A549 (cell line): ENCODE results near the gene C2CD4C. TPM values are rescaled to one million over a fixed set of nuclear protein-coding genes. Genes with fewer than 3 reads are reported as not detected.
"Not testable (repeated sequence)": the region's sequence is repeated elsewhere in the genome, so short reads cannot be mapped to it uniquely, and the experiment has no call there.

Source experiments
- ATAC-seq, 2 experiments: fragments of 200-7000 bp in 1 of 2; fragments of >200 bp in 1 of 2; cut with Nextera tagmentation in 1 of 2; cut with Tn5 transposase in 1 of 2; 3 replicates each; pipeline versions ENCODE4 v1.8.0 to v1.9.1; 2018 to 2020; ENCODE audit warnings: mild to moderate bottlenecking in 1 of 2, moderate library complexity in 1 of 2
- CTCF ChIA-PET: fragments of 300-600 bp; sonication (Branson Sonifier 250); formaldehyde crosslinking; extraction: SDS; loops from one replicate; lab custom pipeline; 2021; ENCODE audit warnings: antibody characterized with exemption, inconsistent platforms; lab: Yijun Ruan, JAX
- POLR2A ChIA-PET: fragments of 350-600 bp; formaldehyde crosslinking; extraction: SDS; loops from one replicate; lab custom pipeline; 2021; ENCODE audit warnings: antibody characterized with exemption, inconsistent platforms; lab: Yijun Ruan, JAX
- DNase-seq, 2 experiments: peaks; one replicate each; pipeline versions ENCODE4 v3.0.0 to v3.0.0-alpha.2; 2011 to 2016; ENCODE audit warnings: low read depth in 1 of 2, low spot score in 1 of 2
- FAIRE-seq: peaks from 2 replicates; lab custom pipeline; 2011; peaks lifted over from hg19 to GRCh38; lab: Jason Lieb, UNC
- H3K27ac ChIP-seq, 2 experiments: fragments of >200 bp; sonication (Bioruptor Twin); formaldehyde crosslinking; 3 replicates each; pipeline ENCODE4 v1.5.1; 2016 to 2017
- H3K4me1 ChIP-seq: fragments of >200 bp; sonication (Bioruptor Twin); formaldehyde crosslinking; 3 replicates; pipeline ENCODE4 v1.6.1; 2016
- H3K4me2 ChIP-seq: fragments of >200 bp; sonication (Bioruptor Twin); formaldehyde crosslinking; 3 replicates; pipeline ENCODE4 v1.6.1; 2016
- H3K4me3 ChIP-seq: fragments of >200 bp; sonication (Bioruptor Twin); formaldehyde crosslinking; 3 replicates; pipeline ENCODE4 v1.5.1; 2016
- H3K9me3 ChIP-seq: fragments of >200 bp; sonication (Bioruptor Twin); formaldehyde crosslinking; 3 replicates; pipeline ENCODE4 v1.6.1; 2016
- CHD4 ChIP-seq: fragments of 200-600 bp; sonication (generic); IDR thresholded peaks from 2 replicates; pipeline ENCODE4 v1.6.1; 2016; ENCODE audit warnings: antibody characterized with exemption, mild to moderate bottlenecking, borderline replicate concordance
- EHMT2 ChIP-seq: fragments of 200-600 bp; sonication (generic); IDR thresholded peaks from 2 replicates; pipeline ENCODE4 v1.6.1; 2016; ENCODE audit warnings: antibody characterized with exemption, low read depth, mild to moderate bottlenecking, moderate library complexity
- EP300 ChIP-seq, 2 experiments: fragments of >200 bp; sonication (Bioruptor Twin); formaldehyde crosslinking; IDR thresholded peaks; 2 replicates in 1 of 2; 3 replicates in 1 of 2; pipeline ENCODE4 v1.6.1; 2016 to 2017
- FOSL2 ChIP-seq, 2 experiments: fragments of 450-650 bp in 1 of 2; fragments of >200 bp in 1 of 2; sonication (Bioruptor Twin) in 1 of 2; formaldehyde crosslinking; IDR thresholded peaks; 2 replicates each; pipeline versions ENCODE4 v1.5.0 to v1.6.1; 2016 to 2020; ENCODE audit warnings: mild to moderate bottlenecking in 1 of 2, moderate library complexity in 1 of 2
- HOXB13 ChIP-seq: fragments of 250-450 bp; sonication (Bioruptor Pico); IDR thresholded peaks from 2 replicates; pipeline ENCODE4 v1.5.0; 2020; ENCODE audit warnings: low read depth, mild to moderate bottlenecking, moderate library complexity
- JUNB ChIP-seq: fragments of >200 bp; sonication (Bioruptor Twin); formaldehyde crosslinking; IDR thresholded peaks from 2 replicates; pipeline ENCODE4 v1.6.1; 2016
- NR3C1 ChIP-seq: fragments of >200 bp; sonication (Bioruptor Twin); formaldehyde crosslinking; IDR thresholded peaks from 3 replicates; pipeline ENCODE4 v1.6.1; 2017
- POLR2A ChIP-seq: IDR thresholded peaks from 2 replicates; pipeline ENCODE4 v1.6.1; 2012; ENCODE audit warnings: mild to moderate bottlenecking, low read length
- RNF2 ChIP-seq: fragments of 200-600 bp; sonication (generic); IDR thresholded peaks from 2 replicates; pipeline ENCODE4 v1.6.1; 2016; ENCODE audit warnings: low read depth, mild to moderate bottlenecking, antibody characterized with exemption, moderate library complexity, borderline replicate concordance
- ZSCAN20 ChIP-seq: fragments of 250-450 bp; sonication (Bioruptor Pico); IDR thresholded peaks from 2 replicates; pipeline ENCODE4 v1.8.0; 2022; ENCODE audit warnings: mild to moderate bottlenecking, moderate library complexity
- WGBS: methylation state at CpG from one replicate; pipeline ENCODE4 v1.1.6; 2017; ENCODE audit errors: missing lambda C conversion rate; 5-methylcytosine and 5-hydroxymethylcytosine counted together
- polyA plus RNA-seq, 4 experiments: library from polyadenylated mRNA; depleted of rRNA in 3 of 4; stranded (reverse); fragments of >200 nt; fragmentation: RNase III in 1 of 4; extraction: RNeasy Plus Mini Kit Qiagen cat#74134 plus additional on column Dnase treatment in 1 of 4; gene quantifications; 2 replicates in 3 of 4; 3 replicates in 1 of 4; pipeline ENCODE4 v1.2.3, GENCODE V29; 2011 to 2017
- TF ChIP-seq, protein P1 (sequence below): fragments of >200 bp; sonication (Bioruptor Twin); formaldehyde crosslinking; IDR thresholded peaks from 3 replicates; pipeline ENCODE4 v1.5.1; 2016
- TF ChIP-seq, protein P2 (sequence below): fragments of 150-350 bp; IDR thresholded peaks from 2 replicates; pipeline ENCODE4 v1.6.1; 2014; ENCODE audit warnings: low read depth, mild to moderate bottlenecking, low read length
- TF ChIP-seq, protein P3 (sequence below): IDR thresholded peaks from 2 replicates; pipeline ENCODE4 v1.6.1; 2012
- TF ChIP-seq, protein P4 (sequence below): fragments of 250-450 bp; sonication (Bioruptor Pico); IDR thresholded peaks from 2 replicates; pipeline ENCODE4 v1.5.0; 2020; ENCODE audit warnings: low read depth, mild to moderate bottlenecking, moderate library complexity

Gene C2CD4C
- polyA plus RNA-seq, 2 of the 4 experiments (the other 2 are of a cell fraction) = 0.21 to 0.71 TPM

DNA sequence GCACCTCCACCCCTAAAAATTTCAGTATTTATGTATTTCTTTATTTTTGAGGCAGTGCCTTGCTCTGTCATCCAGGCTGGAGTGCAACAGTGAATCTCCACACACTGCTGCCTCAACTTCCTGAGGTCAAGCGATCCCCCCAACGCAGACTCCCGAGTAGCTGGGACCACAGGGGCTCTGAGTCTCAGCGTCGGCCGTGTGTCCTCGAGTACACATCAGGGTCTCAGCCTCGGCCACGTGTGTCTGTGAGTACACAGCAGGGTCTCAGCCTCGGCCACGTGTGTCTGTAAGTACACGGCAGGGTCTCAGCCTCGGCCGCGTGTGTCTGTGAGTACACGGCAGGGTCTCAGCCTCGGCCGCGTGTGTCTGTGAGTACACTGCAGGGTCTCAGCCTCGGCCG, 21.2 kb downstream of the C2CD4C start:
- FAIRE-seq = no peak
- no peak for TF ChIP-seq FOSL2 (IDR thresholded peaks at IDR 0.05)
- no peak for TF ChIP-seq FOSL2 (CRISPR knock-in tag; IDR thresholded peaks at IDR 0.05)
- no peak for TF ChIP-seq EP300 (IDR thresholded peaks at IDR 0.05)
- Histone ChIP-seq H3K9me3 (no peaks in the 10 kb centered on the region; the same call in 2 of the 3 replicates), H3K27ac (no peak overlapping the region), H3K4me2 (no peak overlapping the region), H3K4me1 (no peaks in the 10 kb centered on the region), H3K4me3 (no peak overlapping the region)
- 44% methylated on average over 6 of the region's 21 CpGs for WGBS
- CTCF ChIA-PET = interaction anchor here (1.6 kb wide), 1 partner anchor 119 kb away, joined by 3 read pairs; no protein-coding TSS in a partner anchor
- no peak for ATAC-seq
- DNase-seq = no peak
- POLR2A ChIA-PET = no interaction called here

DNA sequence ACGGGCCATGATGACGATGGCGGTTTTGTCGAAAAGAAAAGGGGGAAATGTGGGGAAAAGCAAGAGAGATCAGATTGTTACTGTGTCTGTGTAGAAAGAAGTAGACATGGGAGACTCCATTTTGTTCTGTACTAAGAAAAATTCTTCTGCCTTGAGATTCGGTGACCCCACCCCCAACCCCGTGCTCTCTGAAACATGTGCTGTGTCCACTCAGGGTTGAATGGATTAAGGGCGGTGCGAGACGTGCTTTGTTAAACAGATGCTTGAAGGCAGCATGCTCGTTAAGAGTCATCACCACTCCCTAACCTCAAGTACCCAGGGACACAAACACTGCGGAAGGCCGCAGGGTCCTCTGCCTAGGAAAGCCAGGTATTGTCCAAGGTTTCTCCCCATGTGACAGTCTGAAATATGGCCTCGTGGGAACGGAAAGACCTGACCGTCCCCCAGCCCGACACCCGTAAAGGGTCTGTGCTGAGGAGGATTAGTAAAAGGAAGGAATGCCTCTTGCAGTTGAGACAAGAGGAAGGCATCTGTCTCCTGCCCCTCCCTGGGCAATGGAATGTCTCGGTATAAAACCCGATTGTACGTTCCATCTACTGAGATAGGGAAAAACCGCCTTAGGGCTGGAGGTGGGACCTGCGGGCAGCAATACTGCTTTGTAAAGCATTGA, 22.2 kb downstream of the C2CD4C start:
- ATAC-seq, H3K27ac ChIP-seq, H3K9me3 ChIP-seq, DNase-seq, CTCF ChIA-PET, H3K4me1 ChIP-seq, H3K4me3 ChIP-seq, POLR2A ChIA-PET, H3K4me2 ChIP-seq, FAIRE-seq: not testable (repeated sequence)
- WGBS = 52% methylated on average over 22 of the region's 22 CpGs

DNA sequence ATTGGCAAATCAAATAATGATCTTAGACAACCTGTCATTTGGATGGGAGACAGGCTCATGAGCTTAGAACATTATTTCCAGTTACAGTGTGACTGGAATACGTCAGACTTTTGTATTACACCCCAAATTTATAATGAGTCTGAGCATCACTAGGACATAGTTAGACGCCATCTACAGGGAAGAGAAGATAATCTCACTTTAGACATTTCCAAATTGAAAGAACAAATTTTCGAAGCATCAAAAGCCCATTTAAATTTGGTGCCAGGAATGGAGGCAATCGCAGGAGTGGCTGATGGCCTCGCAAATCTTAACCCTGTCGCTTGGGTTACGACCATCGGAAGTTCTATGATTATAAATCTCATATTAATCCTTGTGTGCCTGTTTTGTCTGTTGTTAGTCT, 22.8 kb downstream of the C2CD4C start:
- H3K9me3 ChIP-seq, DNase-seq, H3K27ac ChIP-seq, POLR2A ChIA-PET, FAIRE-seq, H3K4me3 ChIP-seq, H3K4me2 ChIP-seq, ATAC-seq, H3K4me1 ChIP-seq, CTCF ChIA-PET: not testable (repeated sequence)
- 53% methylated on average over 8 of the region's 8 CpGs for WGBS

DNA sequence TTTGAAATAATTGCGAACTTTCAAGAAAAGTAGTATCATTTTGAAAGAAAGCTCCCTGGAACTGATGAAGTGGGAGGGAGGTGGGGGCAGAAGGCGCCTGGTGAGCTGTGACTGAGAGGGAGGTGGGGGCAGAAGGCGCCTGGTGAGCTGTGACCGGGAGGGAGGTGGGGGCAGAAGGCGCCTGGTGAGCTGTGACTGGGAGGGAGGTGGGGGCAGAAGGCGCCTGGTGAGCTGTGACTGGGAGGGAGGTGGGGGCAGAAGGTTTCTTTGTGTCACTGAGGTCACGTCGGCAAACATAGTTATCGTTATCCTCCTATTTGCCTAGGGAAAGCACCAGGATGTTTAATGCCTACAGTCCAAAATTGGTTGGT, 24.2 kb downstream of the C2CD4C start:
- Histone ChIP-seq H3K27ac (no peak overlapping the region), H3K4me2 (no peak overlapping the region), H3K4me3 (no peak overlapping the region), H3K9me3 (no peaks in the 10 kb centered on the region)
- CTCF ChIA-PET = interaction anchor here (1.2 to 2.3 kb wide), 3 partner anchors 11 to 27 kb away, joined by 3 to 6 read pairs (median 3); no protein-coding TSS in a partner anchor
- no peak for FAIRE-seq
- no peak for ATAC-seq
- POLR2A ChIA-PET = no interaction called here
- WGBS = 70% methylated on average over 5 of the region's 9 CpGs
- TF ChIP-seq NR3C1 (no peak), EHMT2 (no peak), POLR2A (no peak), FOSL2 (IDR thresholded peaks at IDR 0.05) (no peak), FOSL2 (CRISPR knock-in tag; IDR thresholded peaks at IDR 0.05) (no peak), RNF2 (no peak), CHD4 (no peak), JUNB (no peak), ZSCAN20 (no peak), HOXB13 (CRISPR knock-in tag) (no peak)
- TF ChIP-seq, protein P1, sequence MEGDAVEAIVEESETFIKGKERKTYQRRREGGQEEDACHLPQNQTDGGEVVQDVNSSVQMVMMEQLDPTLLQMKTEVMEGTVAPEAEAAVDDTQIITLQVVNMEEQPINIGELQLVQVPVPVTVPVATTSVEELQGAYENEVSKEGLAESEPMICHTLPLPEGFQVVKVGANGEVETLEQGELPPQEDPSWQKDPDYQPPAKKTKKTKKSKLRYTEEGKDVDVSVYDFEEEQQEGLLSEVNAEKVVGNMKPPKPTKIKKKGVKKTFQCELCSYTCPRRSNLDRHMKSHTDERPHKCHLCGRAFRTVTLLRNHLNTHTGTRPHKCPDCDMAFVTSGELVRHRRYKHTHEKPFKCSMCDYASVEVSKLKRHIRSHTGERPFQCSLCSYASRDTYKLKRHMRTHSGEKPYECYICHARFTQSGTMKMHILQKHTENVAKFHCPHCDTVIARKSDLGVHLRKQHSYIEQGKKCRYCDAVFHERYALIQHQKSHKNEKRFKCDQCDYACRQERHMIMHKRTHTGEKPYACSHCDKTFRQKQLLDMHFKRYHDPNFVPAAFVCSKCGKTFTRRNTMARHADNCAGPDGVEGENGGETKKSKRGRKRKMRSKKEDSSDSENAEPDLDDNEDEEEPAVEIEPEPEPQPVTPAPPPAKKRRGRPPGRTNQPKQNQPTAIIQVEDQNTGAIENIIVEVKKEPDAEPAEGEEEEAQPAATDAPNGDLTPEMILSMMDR = no peak
- TF ChIP-seq, protein P2, sequence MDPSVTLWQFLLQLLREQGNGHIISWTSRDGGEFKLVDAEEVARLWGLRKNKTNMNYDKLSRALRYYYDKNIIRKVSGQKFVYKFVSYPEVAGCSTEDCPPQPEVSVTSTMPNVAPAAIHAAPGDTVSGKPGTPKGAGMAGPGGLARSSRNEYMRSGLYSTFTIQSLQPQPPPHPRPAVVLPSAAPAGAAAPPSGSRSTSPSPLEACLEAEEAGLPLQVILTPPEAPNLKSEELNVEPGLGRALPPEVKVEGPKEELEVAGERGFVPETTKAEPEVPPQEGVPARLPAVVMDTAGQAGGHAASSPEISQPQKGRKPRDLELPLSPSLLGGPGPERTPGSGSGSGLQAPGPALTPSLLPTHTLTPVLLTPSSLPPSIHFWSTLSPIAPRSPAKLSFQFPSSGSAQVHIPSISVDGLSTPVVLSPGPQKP = no peak
- TF ChIP-seq, protein P3, sequence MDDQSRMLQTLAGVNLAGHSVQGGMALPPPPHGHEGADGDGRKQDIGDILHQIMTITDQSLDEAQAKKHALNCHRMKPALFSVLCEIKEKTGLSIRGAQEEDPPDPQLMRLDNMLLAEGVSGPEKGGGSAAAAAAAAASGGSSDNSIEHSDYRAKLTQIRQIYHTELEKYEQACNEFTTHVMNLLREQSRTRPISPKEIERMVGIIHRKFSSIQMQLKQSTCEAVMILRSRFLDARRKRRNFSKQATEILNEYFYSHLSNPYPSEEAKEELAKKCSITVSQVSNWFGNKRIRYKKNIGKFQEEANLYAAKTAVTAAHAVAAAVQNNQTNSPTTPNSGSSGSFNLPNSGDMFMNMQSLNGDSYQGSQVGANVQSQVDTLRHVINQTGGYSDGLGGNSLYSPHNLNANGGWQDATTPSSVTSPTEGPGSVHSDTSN = no peak
- TF ChIP-seq, protein P4, sequence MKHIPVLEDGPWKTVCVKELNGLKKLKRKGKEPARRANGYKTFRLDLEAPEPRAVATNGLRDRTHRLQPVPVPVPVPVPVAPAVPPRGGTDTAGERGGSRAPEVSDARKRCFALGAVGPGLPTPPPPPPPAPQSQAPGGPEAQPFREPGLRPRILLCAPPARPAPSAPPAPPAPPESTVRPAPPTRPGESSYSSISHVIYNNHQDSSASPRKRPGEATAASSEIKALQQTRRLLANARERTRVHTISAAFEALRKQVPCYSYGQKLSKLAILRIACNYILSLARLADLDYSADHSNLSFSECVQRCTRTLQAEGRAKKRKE (CRISPR knock-in tag) = no peak
- TF ChIP-seq, all 56 proteins: peak for 0
- no peak for DNase-seq
- no peaks in the 10 kb centered on the region for H3K4me1 ChIP-seq
